Erythroblast (primary cell): ENCODE results near the gene USP50.

Experiments used
- GATA1 ChIP-seq: IDR thresholded peaks from 2 replicates; pipeline ENCODE4 v1.6.1; 2011; ENCODE audit warnings: low read depth, mild to moderate bottlenecking, control low read depth, low read length, moderate library complexity
- POLR2A ChIP-seq: IDR thresholded peaks from 2 replicates; pipeline ENCODE4 v1.6.1; 2011; ENCODE audit warnings: mild to moderate bottlenecking, low read length

GRCh38 chr15:50590288-50590687 lies 43.8 kb upstream of the USP50 start:
- no peak for TF ChIP-seq POLR2A
- no peak for TF ChIP-seq GATA1
